SK-N-SH (cell line): ENCODE data around the gene CSNK1D. TPM values are rescaled to one million over a fixed set of nuclear protein-coding genes. Genes with fewer than 3 reads are reported as not detected.

Source experiments
- CTCF ChIA-PET: fragments of 300-600, 350-600 bp; formaldehyde crosslinking; extraction: SDS; loops from one replicate; lab custom pipeline; 2021; lab: Yijun Ruan, JAX
- POLR2A ChIA-PET: fragments of 350-600 bp; sonication (Branson Sonifier 250); formaldehyde crosslinking; extraction: SDS; loops from one replicate; lab custom pipeline; 2020; ENCODE audit warnings: antibody characterized with exemption, inconsistent platforms; lab: Yijun Ruan, JAX
- DNase-seq: peaks from one replicate; pipeline ENCODE4 v3.0.0; 2012
- H2AFZ ChIP-seq: fragments of 200-600 bp; sonication (generic); 2 replicates; pipeline ENCODE4 v1.8.1; 2016; ENCODE audit warnings: antibody characterized with exemption, mild to moderate bottlenecking, low read depth
- H3F3A ChIP-seq: fragments of 200-600 bp; sonication (generic); replicated peaks from 2 replicates; pipeline ENCODE3; 2016; ENCODE audit warnings: antibody characterized with exemption, mild to moderate bottlenecking; ENCODE audit not compliant: insufficient read depth
- H3K27ac ChIP-seq, 2 experiments: fragments of 200-500 bp in 1 of 2; fragments of 200-600 bp in 1 of 2; sonication (Bioruptor generic) in 1 of 2; sonication (generic), shearing (Covaris generic) in 1 of 2; 2 replicates each; pipeline versions ENCODE4 v1.5.1 to v1.6.1; 2014 to 2016; ENCODE audit warnings: low read depth in 2 of 2, inconsistent platforms in 1 of 2, low read length in 1 of 2, mild to moderate bottlenecking in 1 of 2, mixed read lengths in 1 of 2
- H3K27me3 ChIP-seq: fragments of 200-600 bp; sonication (generic), shearing (Covaris generic); 2 replicates; pipeline ENCODE4 v1.6.1; 2016; ENCODE audit warnings: mixed run types; ENCODE audit not compliant: insufficient read depth
- H3K36me3 ChIP-seq, 2 experiments: fragments of 200-500 bp in 1 of 2; fragments of 200-600 bp in 1 of 2; sonication (Bioruptor generic) in 1 of 2; sonication (generic) in 1 of 2; replicated peaks in 1 of 2; 2 replicates each; pipeline versions ENCODE3 to v1.5.1; 2014 to 2016; ENCODE audit warnings: low read length in 1 of 2, mild to moderate bottlenecking in 1 of 2; ENCODE audit not compliant: insufficient read depth in 2 of 2, control insufficient read depth in 1 of 2
- H3K4me1 ChIP-seq, 2 experiments: fragments of 200-500 bp in 1 of 2; fragments of 200-600 bp in 1 of 2; sonication (Bioruptor generic) in 1 of 2; sonication (generic), shearing (Covaris generic) in 1 of 2; 2 replicates each; pipeline versions ENCODE4 v1.5.1 to v1.6.1; 2014 to 2016; ENCODE audit warnings: low read depth in 1 of 2, low read length in 1 of 2, mixed run types in 1 of 2; ENCODE audit not compliant: insufficient read depth in 2 of 2, control insufficient read depth in 1 of 2
- H3K4me2 ChIP-seq: fragments of 200-600 bp; sonication (generic), shearing (Covaris generic); 2 replicates; pipeline ENCODE4 v1.6.1; 2017; ENCODE audit warnings: mixed run types
- H3K4me3 ChIP-seq, 2 experiments: fragments of 200-500 bp in 1 of 2; fragments of 200-600 bp in 1 of 2; sonication (Bioruptor generic) in 1 of 2; sonication (generic), shearing (Covaris generic) in 1 of 2; 2 replicates each; pipeline versions ENCODE4 v1.5.1 to v1.8.1; 2014 to 2016; ENCODE audit warnings: low read depth in 2 of 2, inconsistent platforms in 1 of 2, low read length in 1 of 2, mild to moderate bottlenecking in 1 of 2, mixed read lengths in 1 of 2, moderate library complexity in 1 of 2
- H3K79me2 ChIP-seq: fragments of 200-600 bp; sonication (generic); 2 replicates; pipeline ENCODE4 v1.8.1; 2017; ENCODE audit warnings: mild to moderate bottlenecking; ENCODE audit not compliant: insufficient read depth
- H3K9ac ChIP-seq: fragments of 200-600 bp; sonication (generic); 2 replicates; pipeline ENCODE4 v1.6.1; 2017; ENCODE audit warnings: mixed run types
- H3K9me2 ChIP-seq: fragments of 200-600 bp; sonication (generic); 2 replicates; pipeline ENCODE4 v1.6.1; 2017; ENCODE audit warnings: mixed run types
- H3K9me3 ChIP-seq: fragments of 200-600 bp; sonication (generic); 2 replicates; pipeline ENCODE4 v1.6.1; 2017; ENCODE audit warnings: mixed run types, mild to moderate bottlenecking, moderate library complexity
- H4K20me1 ChIP-seq: fragments of 200-600 bp; sonication (generic); 2 replicates; pipeline ENCODE4 v1.6.1; 2017; ENCODE audit warnings: mild to moderate bottlenecking, mixed run types; ENCODE audit not compliant: insufficient read depth
- ELF1 ChIP-seq: IDR thresholded peaks from 2 replicates; pipeline ENCODE4 v1.4.0; 2012
- EP300 ChIP-seq, 2 experiments: IDR thresholded peaks; 2 replicates each; pipeline versions ENCODE4 v1.4.0 to v1.6.1; 2012; ENCODE audit warnings: borderline replicate concordance in 1 of 2, low read depth in 1 of 2, low read length in 1 of 2
- FOXJ3 ChIP-seq: sonication (generic); formaldehyde crosslinking; IDR thresholded peaks from 2 replicates; pipeline ENCODE4 v1.5.1; 2020; ENCODE audit warnings: mild to moderate bottlenecking, missing genetic modification reagents
- JUND ChIP-seq: IDR thresholded peaks from 2 replicates; pipeline ENCODE4 v1.4.0; 2012
- MEF2A ChIP-seq: IDR thresholded peaks from 2 replicates; pipeline ENCODE4 v1.4.0; 2012; ENCODE audit warnings: low read depth, borderline replicate concordance
- MXI1 ChIP-seq: IDR thresholded peaks from 2 replicates; pipeline ENCODE4 v1.6.1; 2012; ENCODE audit warnings: mild to moderate bottlenecking, low read depth, low read length, improper control_type of control experiment
- RAD21 ChIP-seq: IDR thresholded peaks from 2 replicates; pipeline ENCODE4 v1.6.1; 2012; ENCODE audit warnings: mild to moderate bottlenecking, low read length
- RCOR1 ChIP-seq: fragments of 150-350 bp; IDR thresholded peaks from 2 replicates; pipeline ENCODE4 v1.6.1; 2017; ENCODE audit warnings: antibody characterized with exemption, low read length
- REST ChIP-seq: IDR thresholded peaks from 2 replicates; pipeline ENCODE4 v1.6.1; 2012; ENCODE audit warnings: mild to moderate bottlenecking, low read depth, low read length, moderate library complexity
- RFX5 ChIP-seq: IDR thresholded peaks from 2 replicates; pipeline ENCODE4 v1.6.1; 2012; ENCODE audit warnings: mild to moderate bottlenecking, improper control_type of control experiment, low read length
- TAF1 ChIP-seq: IDR thresholded peaks from 2 replicates; pipeline ENCODE4 v1.6.1; 2012; ENCODE audit warnings: low read depth, mild to moderate bottlenecking, low read length, moderate library complexity, borderline replicate concordance
- TCF12 ChIP-seq: IDR thresholded peaks from 2 replicates; pipeline ENCODE4 v1.4.0; 2012
- USF2 ChIP-seq: fragments of 150-350 bp; IDR thresholded peaks from 2 replicates; pipeline ENCODE4 v1.6.1; 2017; ENCODE audit warnings: antibody characterized with exemption, low read length, low read depth, borderline replicate concordance
- WGBS: methylation state at CpG from one replicate; pipeline ENCODE4 v1.1.6; 2017; ENCODE audit warnings: low lambda C conversion rate; 5-methylcytosine and 5-hydroxymethylcytosine counted together
- polyA plus RNA-seq, 3 experiments: library from polyadenylated mRNA; depleted of rRNA; stranded (reverse); fragments of >200 nt; gene quantifications; 2 replicates each; pipeline ENCODE4 v1.2.3, GENCODE V29; 2012
- TF ChIP-seq, protein P1 (sequence below): fragments of 150-350 bp; IDR thresholded peaks from 2 replicates; pipeline ENCODE4 v1.6.1; 2016; ENCODE audit warnings: mild to moderate bottlenecking, low read depth, low read length
- TF ChIP-seq, protein P2 (sequence below): fragments of 200-600 bp; sonication (generic); IDR thresholded peaks from 2 replicates; pipeline ENCODE4 v1.6.1; 2017; ENCODE audit warnings: antibody characterized with exemption, mild to moderate bottlenecking, moderate library complexity
- TF ChIP-seq, protein P3 (sequence below): IDR thresholded peaks from 2 replicates; pipeline ENCODE4 v1.4.0; 2012; ENCODE audit warnings: low read depth, borderline replicate concordance

The CSNK1D gene
- polyA plus RNA-seq, 1 of the 3 experiments (the other 2 are of a cell fraction), result 216 TPM

- no peak for TF ChIP-seq REST
- TF ChIP-seq ELF1, result no peak
These were observed 40.7 kb upstream of the CSNK1D start (continued) for GRCh38 chr17:82314012-82314726.

GRCh38 chr17:82313195-82314011 lies 39.9 kb upstream of the CSNK1D start:
- Histone ChIP-seq H3K9ac (no peak overlapping the region), H4K20me1 (no peaks in the 10 kb centered on the region), H3K4me1 (no peaks in the 10 kb centered on the region; a peak in 1 of 4 replicates), H3K9me2 (no peaks in the 10 kb centered on the region), H3K9me3 (no peaks in the 10 kb centered on the region), H3K4me2 (no peak overlapping the region), H3K27me3 (no peaks in the 10 kb centered on the region; the same call in 1 of the 2 replicates), H2AFZ (no peak overlapping the region), H3K27ac (no peak overlapping the region), H3K4me3 (no peak overlapping the region), H3K36me3 (no peaks in the 10 kb centered on the region), H3K79me2 (no peaks in the 10 kb centered on the region), H3F3A (peaks cover 4% of the 10 kb centered on the region)
- ChIA-PET CTCF (interaction anchor here (0.6 to 2.5 kb wide), 6 partner anchors 13 to 377 kb away, joined by 3 to 13 read pairs (median 4); no protein-coding TSS in a partner anchor), POLR2A (no interaction called here)
- WGBS, result 82% methylated on average over 22 of the region's 28 CpGs
- TF ChIP-seq TAF1 (no peak), EP300 (IDR thresholded peaks at IDR 0.05; ENCODE audit: borderline replicate concordance in 1 of 2, low read depth in 1 of 2, low read length in 1 of 2) (no peak), FOXJ3 (CRISPR knock-in tag) (no peak), RCOR1 (no peak), JUND (no peak), TCF12 (no peak), USF2 (no peak), RFX5 (no peak), RAD21 (no peak), MXI1 (no peak), MEF2A (no peak)
- TF ChIP-seq, protein P1, sequence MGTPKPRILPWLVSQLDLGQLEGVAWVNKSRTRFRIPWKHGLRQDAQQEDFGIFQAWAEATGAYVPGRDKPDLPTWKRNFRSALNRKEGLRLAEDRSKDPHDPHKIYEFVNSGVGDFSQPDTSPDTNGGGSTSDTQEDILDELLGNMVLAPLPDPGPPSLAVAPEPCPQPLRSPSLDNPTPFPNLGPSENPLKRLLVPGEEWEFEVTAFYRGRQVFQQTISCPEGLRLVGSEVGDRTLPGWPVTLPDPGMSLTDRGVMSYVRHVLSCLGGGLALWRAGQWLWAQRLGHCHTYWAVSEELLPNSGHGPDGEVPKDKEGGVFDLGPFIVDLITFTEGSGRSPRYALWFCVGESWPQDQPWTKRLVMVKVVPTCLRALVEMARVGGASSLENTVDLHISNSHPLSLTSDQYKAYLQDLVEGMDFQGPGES, result no peak
- TF ChIP-seq, protein P2, sequence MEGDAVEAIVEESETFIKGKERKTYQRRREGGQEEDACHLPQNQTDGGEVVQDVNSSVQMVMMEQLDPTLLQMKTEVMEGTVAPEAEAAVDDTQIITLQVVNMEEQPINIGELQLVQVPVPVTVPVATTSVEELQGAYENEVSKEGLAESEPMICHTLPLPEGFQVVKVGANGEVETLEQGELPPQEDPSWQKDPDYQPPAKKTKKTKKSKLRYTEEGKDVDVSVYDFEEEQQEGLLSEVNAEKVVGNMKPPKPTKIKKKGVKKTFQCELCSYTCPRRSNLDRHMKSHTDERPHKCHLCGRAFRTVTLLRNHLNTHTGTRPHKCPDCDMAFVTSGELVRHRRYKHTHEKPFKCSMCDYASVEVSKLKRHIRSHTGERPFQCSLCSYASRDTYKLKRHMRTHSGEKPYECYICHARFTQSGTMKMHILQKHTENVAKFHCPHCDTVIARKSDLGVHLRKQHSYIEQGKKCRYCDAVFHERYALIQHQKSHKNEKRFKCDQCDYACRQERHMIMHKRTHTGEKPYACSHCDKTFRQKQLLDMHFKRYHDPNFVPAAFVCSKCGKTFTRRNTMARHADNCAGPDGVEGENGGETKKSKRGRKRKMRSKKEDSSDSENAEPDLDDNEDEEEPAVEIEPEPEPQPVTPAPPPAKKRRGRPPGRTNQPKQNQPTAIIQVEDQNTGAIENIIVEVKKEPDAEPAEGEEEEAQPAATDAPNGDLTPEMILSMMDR, result no peak
- TF ChIP-seq, protein P3, sequence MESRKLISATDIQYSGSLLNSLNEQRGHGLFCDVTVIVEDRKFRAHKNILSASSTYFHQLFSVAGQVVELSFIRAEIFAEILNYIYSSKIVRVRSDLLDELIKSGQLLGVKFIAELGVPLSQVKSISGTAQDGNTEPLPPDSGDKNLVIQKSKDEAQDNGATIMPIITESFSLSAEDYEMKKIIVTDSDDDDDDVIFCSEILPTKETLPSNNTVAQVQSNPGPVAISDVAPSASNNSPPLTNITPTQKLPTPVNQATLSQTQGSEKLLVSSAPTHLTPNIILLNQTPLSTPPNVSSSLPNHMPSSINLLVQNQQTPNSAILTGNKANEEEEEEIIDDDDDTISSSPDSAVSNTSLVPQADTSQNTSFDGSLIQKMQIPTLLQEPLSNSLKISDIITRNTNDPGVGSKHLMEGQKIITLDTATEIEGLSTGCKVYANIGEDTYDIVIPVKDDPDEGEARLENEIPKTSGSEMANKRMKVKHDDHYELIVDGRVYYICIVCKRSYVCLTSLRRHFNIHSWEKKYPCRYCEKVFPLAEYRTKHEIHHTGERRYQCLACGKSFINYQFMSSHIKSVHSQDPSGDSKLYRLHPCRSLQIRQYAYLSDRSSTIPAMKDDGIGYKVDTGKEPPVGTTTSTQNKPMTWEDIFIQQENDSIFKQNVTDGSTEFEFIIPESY, result no peak
- DNase-seq, result no peak
